HG02981 (cell line): Measurements from ENCODE around the gene SFRP5.

Experiments used
- ATAC-seq: cut with Tn5 transposase; IDR thresholded peaks from one replicate; pipeline ENCODE4 v1.9.1; 2021; ENCODE audit warnings: mild to moderate bottlenecking, moderate library complexity; ENCODE audit not compliant: unreplicated experiment

SFRP5 gene, protein sequence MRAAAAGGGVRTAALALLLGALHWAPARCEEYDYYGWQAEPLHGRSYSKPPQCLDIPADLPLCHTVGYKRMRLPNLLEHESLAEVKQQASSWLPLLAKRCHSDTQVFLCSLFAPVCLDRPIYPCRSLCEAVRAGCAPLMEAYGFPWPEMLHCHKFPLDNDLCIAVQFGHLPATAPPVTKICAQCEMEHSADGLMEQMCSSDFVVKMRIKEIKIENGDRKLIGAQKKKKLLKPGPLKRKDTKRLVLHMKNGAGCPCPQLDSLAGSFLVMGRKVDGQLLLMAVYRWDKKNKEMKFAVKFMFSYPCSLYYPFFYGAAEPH

DNA sequence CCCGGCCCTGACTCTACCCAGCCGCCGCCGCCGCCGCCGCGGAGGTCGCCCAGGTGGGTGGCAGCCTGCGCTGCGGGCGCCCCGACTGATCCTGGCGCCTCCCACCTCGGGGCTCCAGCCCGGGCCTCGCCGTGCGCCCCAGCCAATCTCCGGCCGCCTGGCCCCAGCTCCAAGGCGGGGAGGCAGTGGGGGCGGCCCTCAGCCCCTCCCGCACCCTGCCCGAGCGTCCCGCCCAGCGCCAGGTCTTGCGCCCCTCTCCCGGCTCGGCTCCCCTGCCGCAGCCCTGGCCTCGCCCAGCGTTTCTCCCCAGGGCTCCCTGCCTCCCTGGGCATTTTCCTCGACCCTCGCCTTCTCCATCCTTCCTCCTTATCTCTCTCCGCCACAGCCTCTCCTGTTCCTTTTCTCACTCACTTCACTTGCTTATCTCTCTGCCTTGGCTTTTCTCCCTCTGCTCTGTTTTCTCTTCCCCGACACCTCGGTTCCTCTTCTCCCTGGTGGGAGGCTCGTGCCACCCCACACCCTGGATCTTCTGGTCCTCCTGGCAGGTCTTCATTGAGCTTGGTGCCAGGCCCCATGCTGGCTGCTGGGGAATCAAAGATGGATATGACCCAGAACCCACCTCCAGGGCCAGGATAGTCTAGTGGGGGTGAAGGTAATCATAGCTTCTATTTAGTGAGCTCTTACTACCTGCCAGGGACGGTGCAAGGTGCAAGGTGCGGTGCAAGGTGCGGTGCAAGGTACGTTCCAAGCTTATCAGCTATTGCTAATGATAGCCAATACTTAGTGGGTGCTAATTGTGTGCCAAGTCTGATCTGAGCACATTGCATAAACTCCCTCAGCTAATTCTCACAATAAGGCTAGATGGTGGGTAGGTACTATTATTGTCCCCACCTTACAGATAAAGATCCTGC, at the start of gene SFRP5:
SFRP5 (minus strand) TSS at position 87 of the 911 bp plus-strand sequence. CDS start 166 bp downstream, outside the sequence.
- no peak for ATAC-seq

GRCh38 chr10:97820096-97820704, 48.4 kb upstream of the SFRP5 start:
- ATAC-seq = no peak

- no peak for ATAC-seq
These were observed 46.8 kb upstream of the SFRP5 start for GRCh38 chr10:97818572-97818971.

- no peak for ATAC-seq
These were observed 44.8 kb upstream of the SFRP5 start for GRCh38 chr10:97816609-97817008.

GRCh38 chr10:97814996-97815395, 43.2 kb upstream of the SFRP5 start:
- ATAC-seq = no peak

DNA sequence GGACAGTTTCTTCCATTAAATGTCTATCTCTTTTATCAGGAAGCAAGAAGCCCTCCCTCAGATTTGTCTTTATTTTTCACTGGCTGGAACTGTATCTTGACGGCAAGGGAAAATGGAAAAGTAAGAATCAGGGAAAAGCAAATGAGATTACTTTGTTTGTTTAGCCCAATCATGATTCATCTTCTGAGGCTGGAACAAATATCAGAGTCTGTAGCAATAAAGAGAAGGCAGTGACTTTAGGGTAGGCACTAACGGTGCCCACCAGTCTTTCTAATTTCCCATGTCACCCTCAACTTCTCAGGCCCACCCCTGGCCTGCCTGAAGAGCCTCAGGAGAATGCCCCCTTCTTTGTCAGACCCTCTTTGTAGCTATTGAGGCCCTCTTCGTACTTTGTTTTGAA, 41.5 kb upstream of the SFRP5 start:
- no peak for ATAC-seq

DNA sequence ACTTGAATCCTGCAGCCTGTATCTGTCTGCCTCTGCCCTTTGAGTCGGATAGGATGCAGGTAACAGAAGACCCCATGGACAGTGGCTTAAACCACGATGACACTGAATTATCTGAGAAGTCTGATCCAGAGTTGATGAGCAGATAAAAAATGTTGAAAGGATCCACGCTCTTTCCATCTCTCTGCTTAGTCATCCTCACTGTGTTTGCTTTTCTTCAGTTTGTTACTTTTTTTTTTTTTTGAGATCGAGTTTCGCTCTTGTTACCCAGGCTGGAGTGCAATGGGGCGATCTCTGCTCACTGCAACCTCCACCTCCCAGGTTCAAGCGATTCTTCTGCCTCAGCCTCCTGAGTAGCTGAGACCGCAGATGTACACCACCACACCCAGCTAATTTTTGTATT, 40.9 kb upstream of the SFRP5 start:
- no peak for ATAC-seq

DNA sequence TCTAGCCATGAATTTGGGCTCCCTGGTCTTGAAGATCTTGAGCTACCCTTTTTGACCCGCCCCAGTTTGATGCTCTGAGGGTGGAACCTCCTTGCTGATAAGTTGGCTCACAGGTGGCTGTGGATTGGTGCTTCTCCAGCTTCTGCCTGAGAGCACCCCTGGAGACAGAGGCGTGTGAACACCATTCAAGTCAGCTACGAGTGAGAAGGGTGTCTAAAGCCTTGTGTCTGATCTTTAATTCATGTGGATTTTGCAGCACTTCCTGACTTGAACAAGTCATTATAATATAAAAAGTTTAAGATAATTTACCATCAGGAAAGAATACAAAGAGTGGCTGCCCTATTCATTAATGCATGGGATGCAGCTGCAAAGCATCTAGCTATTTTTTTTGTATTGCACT, 40.2 kb upstream of the SFRP5 start:
- ATAC-seq = no peak

- no peak for ATAC-seq
These were observed 38.6 kb upstream of the SFRP5 start for GRCh38 chr10:97810446-97810845.

DNA sequence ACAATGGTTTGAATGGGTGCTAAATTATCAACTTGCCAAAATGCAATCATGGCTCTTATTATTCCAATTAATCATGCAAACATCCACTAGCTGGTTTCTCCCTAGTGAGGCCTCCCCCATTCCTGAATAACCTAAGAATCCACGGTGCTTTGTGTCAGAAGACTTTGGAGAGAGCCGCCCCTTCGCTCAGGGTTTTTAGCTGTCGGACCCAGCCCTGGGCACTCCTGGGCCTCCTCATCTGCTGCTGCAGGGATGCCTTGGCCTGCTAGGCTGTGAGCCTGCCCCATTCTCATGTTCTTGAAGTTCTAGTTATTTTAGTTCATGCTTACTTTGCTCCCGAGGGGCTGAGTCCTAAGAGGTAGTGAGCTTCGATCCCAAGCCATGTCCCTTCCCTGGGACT, 34.1 kb upstream of the SFRP5 start:
- ATAC-seq = no peak

DNA sequence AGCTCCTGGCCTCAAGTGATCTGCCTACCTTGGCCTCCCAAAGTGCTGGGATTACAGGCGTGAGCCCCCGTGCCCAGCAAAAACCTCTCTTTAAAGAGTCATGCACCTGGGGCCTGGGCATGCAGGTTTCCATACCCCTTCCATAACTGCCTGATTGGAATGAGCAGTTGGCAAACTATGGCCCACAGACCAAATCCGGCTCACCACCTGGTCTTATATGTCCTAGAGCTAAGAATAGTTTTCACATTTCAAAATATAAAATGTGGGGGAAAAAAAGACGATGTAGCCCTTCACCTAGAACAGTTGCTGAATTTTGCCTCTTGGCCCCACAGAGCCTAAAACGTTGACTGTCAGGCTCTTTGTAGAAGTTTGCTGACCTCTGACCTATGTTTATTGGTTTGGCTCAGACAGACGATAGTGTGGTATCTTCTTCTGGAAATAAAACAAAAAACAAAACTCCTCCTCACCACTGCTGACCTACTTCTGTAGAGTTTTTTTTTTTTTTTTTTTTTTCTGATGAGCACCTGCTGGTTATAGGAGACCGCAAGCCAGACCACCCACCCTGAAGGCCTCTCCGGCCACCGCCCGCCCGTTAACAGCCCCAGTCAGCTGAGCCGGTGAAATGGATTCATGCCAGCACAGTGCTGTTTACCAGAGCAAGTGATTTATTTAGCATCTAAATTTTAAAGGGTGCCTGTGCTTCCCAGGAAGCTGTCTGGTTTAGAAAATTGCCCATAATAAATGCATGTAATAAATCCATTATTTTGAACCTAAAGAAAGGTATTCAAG, 33.5 kb upstream of the SFRP5 start:
- ATAC-seq = no peak

GRCh38 chr10:97801422-97801821, 29.6 kb upstream of the SFRP5 start:
- no peak for ATAC-seq

- ATAC-seq = no peak
These were observed 28.7 kb upstream of the SFRP5 start for GRCh38 chr10:97800474-97800873.

GRCh38 chr10:97798958-97799610, 27.3 kb upstream of the SFRP5 start:
- ATAC-seq = no peak

GRCh38 chr10:97796651-97797050, 24.9 kb upstream of the SFRP5 start:
- no peak for ATAC-seq

DNA sequence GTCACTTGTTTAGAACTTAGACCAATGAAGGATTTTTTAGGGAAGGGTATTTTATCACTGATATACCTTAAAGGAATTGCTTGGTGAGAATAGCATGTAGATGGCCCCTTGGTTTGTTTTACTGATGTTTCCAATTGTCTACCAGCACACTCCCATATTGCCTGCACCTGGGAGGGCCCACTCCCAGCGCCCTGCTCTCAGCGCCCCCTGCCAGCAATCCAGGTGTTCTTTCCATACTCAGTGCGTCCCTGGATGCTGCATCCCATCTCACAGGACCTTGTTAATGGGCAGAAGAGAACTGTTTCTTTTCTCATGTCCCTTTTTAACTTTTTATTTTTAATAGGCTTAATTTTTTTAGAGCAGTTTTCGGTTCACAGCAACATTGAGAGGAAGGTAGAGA, 24.1 kb upstream of the SFRP5 start:
- ATAC-seq = no peak

- ATAC-seq = peak; percentile 72
These were observed 20.3 kb upstream of the SFRP5 start for GRCh38 chr10:97791824-97792721.

DNA sequence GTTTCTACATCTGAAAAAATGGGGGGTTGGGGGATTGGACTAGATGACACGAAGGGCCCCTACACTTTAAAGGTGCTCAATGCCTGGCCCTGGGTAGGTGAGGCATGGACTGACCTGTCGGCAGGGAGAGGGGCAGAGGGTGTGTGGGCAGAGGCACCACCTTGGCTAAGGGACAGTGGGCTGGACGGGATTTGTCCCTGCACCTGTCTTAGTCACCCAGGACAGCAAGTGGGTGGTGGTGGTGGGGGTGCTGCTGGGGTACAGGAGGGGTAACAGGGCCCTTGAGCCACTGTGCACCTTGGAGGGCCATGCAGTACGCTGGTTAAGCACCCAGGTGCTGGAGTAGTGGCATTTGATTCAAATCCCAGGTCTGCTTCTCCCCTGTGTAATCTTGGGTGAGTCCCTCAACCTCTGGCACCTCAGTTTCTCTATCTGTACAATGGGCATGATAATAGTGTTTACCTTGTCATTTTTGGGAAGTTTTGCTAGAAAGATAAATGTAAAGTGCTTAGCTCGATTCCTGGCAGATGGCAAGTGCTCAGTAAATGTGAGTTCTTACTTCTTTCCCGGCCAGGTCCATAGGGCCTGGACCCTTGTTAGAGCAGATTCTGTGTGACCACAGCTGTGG, 18.1 kb upstream of the SFRP5 start:
- no peak for ATAC-seq
